NCI-H128 (cell line): ENCODE results near the gene PRPH2.
A peak's percentile ranks its signal among the peaks of the same experiment; 100 is the strongest.

Experiments used
- DNase-seq: peaks from one replicate; lab custom pipeline; 2025; ENCODE audit not compliant: unreplicated experiment; lab: John Stamatoyannopoulos, UW

PRPH2 gene, protein sequence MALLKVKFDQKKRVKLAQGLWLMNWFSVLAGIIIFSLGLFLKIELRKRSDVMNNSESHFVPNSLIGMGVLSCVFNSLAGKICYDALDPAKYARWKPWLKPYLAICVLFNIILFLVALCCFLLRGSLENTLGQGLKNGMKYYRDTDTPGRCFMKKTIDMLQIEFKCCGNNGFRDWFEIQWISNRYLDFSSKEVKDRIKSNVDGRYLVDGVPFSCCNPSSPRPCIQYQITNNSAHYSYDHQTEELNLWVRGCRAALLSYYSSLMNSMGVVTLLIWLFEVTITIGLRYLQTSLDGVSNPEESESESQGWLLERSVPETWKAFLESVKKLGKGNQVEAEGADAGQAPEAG

DNA sequence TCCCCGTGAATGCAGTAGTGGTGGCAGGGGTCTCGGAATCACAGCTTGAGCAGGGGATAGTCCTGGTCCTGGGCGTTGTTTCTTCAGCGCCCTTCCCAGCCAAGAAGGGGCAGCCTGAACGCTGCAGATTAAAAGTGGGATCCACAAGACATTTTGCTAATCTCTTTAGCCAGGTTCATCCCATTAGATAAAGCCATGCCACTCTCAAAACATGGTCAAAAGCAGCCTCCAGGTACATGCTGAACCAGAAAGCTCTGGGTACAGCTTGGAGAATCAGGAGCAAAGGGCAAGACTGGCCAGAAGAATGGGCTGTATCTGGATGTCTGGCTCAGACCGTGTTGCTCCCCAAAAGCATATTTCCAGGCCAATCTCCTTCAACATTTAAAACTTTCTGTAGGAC, at the start of gene PRPH2:
Gene PRPH2, minus strand, starts transcription at position 101 of the 400 bp plus-strand sequence. CDS start 263 bp downstream, outside the sequence.
- DNase-seq = no peak

DNA sequence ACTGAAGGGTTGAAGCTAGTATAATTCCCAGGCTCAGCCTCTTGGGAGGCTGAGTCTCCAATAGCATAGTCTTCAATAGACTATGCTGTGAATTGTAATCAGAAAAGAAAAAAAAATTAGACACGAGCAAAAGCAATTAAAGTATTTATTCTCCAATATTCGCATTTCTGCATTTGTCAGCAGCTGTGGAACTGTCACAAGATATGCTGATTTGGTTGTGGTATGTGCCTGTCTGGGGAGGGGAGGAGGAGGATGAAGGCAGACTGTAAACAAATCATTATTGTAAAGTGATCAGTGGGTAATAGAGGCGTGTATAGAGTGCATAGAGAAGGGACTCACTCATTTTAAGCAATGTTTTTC, 49.3 kb upstream of the PRPH2 start:
- no peak for DNase-seq

DNA sequence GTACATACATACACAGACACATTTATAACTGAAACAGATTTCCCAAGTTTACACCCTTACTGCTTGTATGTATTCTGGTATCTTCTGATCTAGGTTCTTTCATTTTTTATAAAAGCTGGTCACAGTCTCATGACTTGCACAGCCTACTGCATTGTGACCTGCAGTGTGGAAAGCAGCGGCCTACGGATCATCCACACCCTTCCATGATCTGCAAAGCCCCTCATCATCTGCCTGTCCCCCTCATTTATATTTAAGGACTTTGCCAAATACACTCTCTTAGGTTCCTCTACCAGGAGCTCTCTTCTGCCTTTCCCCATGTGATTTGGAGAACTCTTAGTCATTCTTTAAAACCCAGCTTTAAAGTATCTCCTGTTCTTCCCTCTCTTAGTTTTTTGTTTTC, 47.4 kb upstream of the PRPH2 start:
- DNase-seq = no peak

DNA sequence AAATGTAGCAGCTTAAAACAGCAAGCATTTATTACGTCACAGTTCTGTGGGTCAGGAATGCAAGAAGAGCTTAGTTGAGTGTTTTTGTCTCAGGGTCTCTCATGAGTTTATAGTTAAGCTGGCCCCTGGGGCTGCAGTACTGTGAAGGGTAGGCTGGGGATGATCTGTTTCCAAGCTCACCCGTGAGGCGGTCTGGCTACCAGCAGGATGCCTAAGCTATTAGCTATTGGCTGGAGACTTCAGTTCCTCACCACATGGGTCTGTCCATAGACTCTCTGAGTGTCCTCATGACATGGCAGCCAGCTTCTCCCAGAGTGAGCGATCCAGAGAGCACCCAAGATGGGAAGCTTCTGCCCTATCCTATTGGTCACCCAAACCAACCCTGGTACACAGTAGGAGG, 46.7 kb upstream of the PRPH2 start:
- DNase-seq = no peak

GRCh38 chr6:42766163-42766670, 43.8 kb upstream of the PRPH2 start:
- no peak for DNase-seq

DNA sequence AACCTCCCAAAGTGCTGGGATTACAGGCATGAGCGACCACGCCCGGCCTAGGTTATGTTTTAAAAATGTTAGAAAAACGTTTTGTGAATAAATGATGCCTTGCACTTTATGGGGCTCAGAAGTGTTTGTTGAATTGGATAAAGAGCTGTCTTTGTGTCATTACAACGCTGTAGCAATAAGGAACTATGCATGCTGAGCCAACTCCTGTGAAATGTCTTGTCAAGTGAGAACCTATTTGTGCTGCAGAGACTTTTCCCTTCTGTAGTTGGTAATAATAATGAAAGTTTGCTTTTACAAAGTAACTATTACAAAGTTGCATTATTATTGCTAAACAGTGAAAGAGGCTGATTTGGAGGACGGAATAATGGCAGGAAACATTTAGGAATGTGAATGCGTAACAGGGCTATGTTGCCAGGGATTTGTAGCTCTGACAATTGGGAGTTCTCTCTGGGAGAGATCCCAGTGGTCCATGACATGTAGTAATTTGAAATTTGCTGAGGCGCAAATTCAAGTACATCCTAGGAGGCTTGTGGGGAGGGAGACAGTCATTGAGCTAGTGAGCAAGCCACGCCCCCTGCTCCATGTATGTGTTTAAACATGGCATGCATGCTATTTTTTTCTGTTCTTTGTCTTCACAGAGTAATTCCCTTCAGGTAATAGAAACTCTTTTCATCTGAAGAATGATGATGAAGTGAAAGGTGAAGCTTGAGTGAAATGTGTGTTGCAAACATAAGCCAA, 42.7 kb upstream of the PRPH2 start:
- no peak for DNase-seq

GRCh38 chr6:42762950-42763349, 40.6 kb upstream of the PRPH2 start:
- DNase-seq = no peak

- DNase-seq = no peak
Measured at GRCh38 chr6:42762426-42762859, 40.0 kb upstream of the PRPH2 start.

- DNase-seq = no peak
Measured at GRCh38 chr6:42761287-42762067, 39.1 kb upstream of the PRPH2 start.

DNA sequence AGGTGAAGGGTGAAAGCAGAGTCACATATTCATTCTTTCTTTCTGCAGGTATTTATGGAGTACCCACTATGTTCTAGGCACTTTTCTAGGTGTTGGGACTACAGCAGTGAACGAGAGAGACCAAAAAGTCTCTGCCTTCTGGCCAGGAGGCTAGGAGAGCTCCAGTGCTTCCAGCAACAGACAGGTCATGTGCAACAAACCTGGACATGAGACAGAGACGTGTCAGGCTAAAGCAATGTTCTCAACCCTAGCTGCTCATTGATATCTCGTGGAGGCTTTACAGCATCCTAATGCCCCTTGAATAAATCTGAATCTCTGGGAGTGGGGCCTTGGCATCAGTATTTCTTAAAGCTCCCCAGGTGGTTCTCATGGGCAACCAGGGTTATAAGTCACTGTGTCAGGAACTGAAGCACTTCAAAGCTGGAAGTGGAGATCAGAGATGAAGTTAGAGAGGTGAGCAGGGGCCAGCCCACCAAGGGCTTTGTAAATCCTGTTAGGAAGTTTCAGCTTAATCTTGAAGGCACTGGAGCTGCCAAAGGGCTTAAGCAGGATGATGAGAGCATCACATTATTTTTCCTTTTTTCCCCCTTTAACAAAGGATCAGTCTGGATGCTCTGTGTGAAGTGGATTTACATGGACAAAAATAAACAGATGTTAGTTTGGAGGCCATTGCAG, 36.5 kb upstream of the PRPH2 start:
- no peak for DNase-seq

GRCh38 chr6:42756722-42757121, 34.3 kb upstream of the PRPH2 start:
- DNase-seq = no peak

DNA sequence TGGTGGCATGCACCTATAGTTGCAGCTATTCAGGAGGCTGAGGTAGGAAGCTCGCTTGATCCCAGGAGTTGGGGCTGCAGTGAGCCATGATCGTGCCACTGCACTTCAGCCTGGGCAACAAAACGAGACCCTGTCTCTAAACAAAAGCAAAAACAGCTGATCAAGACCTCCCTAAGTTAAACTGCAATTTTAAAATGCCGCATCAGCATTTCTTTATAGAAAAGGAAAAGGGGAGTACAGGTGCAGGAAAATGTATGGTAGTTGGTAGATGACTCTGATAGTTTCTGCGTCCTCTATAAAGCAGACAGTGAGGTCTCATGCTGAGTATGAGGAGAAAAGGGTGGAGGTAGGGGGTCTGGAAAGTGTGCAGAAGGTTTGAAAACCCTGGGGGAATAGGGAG, 32.4 kb upstream of the PRPH2 start:
- DNase-seq = no peak

DNA sequence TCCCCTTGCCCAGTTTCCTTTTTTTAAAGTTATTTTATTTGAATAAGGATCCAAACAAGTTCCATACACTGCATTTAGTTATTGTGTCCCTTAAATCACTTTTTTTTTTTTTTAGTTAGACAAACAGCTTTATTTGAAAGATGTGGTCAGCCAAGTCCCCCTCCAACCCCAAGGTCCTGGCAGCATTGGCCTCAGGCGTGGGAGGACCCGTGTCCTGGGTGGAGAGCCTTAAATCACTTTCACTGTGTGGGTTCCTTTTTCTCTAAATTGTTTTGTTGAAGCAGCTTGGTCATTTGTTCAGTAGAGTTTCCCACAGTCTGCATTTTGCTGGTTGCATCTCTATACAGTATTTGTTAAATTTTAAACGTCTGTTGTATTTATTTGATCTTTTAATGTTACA, 28.7 kb upstream of the PRPH2 start:
- no peak for DNase-seq

DNA sequence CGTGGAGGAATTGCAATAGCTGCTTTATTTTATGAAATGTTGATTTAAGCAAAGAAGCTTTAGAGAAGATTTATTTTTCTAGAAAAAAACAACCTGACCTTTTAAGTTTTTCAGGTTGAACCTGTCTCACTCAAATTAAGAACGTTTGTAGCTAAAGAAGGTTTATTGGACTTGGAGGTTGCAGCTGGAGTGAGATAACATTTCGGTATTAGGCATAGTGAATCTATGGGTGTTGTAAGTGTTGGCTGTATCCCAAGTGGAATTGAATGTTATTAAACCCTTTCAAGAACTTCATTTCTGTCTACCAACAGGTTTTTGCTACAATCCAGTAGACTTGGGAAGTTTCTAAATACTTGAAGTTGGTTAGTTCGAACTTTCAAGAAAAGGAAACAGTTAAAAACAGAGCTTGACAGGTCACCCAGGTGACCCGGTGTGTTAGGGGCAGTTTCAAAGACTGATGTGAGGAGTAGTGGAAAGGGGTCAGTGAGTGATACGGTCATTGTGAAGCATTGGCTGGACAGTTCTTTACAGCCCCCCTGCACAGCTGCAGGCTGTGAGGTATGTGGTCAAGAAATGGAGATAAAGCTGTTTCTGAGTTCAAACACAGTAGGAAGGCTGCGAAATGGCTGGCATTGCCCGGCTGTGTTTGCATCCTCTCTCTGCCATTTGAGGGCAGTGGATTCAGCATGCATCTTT, 26.0 kb upstream of the PRPH2 start:
- no peak for DNase-seq

DNA sequence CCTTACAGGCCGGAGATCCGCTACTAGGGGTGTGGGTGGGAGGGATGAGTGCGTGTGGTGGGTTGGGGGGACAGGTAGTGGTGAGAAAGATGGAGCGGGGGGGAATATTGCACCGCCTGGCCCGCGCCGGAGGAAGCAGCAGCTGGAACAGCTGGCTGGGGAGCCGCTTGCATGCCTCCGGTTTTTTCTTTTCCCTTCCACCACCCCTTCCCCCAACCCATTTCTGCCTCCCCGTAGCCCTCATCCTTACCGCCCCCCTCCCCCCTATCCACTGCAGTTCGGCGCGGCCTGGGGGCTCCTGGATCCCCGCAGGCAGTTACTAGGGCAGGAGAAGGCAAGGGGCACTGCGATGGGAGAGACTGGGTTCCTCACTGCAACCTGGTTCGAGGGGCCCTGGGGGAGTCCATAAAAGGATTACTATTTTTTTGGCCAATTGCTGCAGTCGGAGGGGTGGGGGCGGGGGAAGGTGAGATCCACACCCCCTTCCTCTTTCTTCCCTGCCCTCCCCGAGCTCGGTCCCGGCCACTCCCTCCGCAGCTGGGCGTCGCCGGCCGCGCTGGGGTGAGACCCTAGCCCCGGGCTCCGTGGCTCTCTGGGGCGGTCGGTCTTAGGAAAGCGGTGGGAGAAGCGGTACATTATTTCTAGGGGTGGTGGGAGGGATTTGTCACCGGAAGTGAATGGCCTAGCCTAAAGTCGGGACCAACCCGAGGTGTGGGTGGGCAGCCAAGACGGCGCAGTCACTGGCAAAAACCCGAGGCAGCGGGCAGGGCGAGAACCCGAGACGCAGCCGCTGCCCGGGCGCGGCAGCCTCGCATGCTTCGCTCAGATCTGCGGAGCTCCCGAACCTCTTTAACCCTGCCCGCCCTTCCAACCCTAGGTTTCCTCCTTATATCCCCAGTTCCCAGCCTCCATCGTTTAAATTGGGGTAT, 24.3 kb upstream of the PRPH2 start:
- DNase-seq = peak; percentile 73

DNA sequence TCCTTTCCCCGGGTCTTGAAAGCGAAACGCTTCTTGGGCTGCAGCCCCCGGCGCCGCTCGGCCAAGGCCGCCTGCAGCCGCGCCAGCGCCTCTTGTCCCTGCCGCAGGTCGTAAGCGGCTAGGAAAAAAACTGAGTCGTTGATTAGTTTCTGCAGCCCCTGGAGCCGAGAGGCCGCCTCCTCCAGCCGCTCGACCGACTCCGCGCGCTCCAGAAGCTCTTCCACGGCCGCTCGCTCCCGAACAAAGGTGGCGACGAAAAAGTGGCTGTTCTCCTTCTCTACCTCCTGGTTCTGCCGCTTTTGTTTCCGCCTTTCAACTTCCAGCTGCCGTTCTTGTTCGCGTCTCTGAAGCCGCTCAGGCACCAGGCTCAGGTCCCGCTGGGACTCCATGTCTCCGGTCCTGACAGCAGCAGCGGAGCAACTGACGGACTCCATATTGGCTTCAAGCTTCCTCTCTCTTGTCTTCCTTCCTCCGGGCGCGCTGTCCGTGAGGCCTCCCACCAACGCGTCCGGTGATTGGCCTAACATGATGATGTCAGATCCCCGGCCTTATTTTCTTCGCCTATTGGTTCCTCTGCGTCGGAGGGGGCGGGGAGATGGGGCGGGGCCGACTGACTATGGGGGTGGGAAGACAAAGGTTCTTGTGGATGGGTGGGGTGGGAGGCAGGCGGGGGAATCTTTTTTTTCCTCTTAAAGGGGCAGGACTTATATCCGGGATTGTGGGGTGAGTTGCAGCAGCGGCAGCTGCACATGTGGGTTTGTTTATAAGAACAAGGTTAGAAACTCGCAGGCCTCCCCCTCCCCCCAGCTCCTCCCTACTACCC, 23.5 kb upstream of the PRPH2 start, which contains the start of gene TBCC:
Gene TBCC, minus strand, starts transcription at position 464 of the 823 bp plus-strand sequence. Its CDS starts 30 bp downstream, at position 434.
- DNase-seq = peak; percentile 91

DNA sequence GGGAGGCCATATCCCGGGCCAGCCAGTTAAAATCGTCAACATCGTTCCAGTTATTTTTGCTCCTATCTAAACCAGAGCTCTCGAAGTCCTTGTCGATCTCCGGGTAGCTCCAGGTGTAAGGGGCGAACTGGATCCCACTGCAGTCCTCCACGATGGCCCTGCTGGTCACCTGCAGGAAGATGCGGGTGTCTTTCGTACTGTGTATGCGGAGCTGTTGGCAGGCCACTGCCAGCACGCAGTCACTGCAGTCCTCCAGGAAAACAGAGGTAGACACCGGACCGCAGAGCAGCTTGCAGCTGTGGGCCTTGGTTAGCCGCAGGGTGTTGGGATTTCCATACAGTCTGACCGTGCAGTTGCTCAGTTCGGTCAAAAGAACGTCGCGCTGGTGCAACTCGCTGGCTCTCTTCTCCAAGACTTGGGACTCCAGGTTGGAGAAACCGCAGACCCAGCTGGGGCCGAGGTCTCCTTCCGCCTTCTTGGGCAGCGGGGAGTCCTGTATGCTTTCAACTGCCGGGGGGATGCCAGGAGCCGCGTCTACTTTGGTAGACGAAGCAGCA, 22.8 kb upstream of the PRPH2 start:
- DNase-seq = no peak

DNA sequence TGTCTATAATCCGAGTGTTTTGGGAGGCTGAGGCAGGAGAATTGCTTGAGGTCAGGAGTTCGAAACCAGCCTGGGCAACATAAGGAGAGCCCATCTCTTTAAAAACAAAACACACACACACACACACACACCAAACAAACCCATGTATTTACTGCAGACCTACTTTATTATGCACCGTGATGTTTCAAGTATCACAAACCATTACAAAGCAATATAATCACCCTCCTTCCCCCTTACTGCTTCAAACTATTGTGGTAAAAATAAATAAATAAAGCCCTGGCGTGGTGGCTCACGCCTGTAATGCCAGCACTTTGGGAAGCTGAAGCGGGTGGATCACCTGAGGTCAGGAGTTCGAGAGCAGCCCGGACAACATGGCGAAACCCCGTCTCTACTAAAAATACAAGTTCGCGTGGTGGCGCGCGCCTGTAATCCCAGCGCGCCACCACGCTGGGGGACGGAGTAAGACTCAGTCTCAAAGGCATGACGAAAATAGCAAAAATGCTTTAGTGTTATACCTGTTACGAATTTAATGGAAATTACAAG, 22.0 kb upstream of the PRPH2 start:
- no peak for DNase-seq
